Activated naive CD8-positive, alpha-beta T cell treated with anti-CD3 and anti-CD28 coated beads, Interleukin-2, amount 10 ng/mL, durations not matched to agents 7 days and 5 days (primary cell): Measurements from ENCODE around the gene SIGLEC12. TPM values are rescaled to one million over a fixed set of nuclear protein-coding genes. Genes with fewer than 3 reads are reported as not detected.
"Not testable (repeated sequence)": the region's sequence is repeated elsewhere in the genome, so short reads cannot be mapped to it uniquely, and the experiment has no call there.

Experiments
- ATAC-seq: fragments of 150-1000 bp; cut with Tn5 transposase; one replicate; pipeline ENCODE4 v1.10.0; 2021; ENCODE audit warnings: low read depth, moderate library complexity
- POLR2A ChIA-PET: fragments of 350-600 bp; sonication (Branson Sonifier 250); formaldehyde crosslinking; loops from one replicate; lab custom pipeline; 2021; ENCODE audit warnings: antibody characterized with exemption; lab: Charles Lee
- DNase-seq: peaks from one replicate; pipeline ENCODE4 v3.0.0; 2021
- H3K27ac Mint-ChIP-seq: one replicate; pipeline ENCODE4 v1.8.0; 2022; ENCODE audit warnings: mild to moderate bottlenecking, mixed read lengths
- H3K27me3 Mint-ChIP-seq: one replicate; pipeline ENCODE4 v1.8.0; 2022; ENCODE audit warnings: mild to moderate bottlenecking, moderate library complexity, mixed read lengths
- H3K36me3 Mint-ChIP-seq: one replicate; pipeline ENCODE4 v1.8.0; 2021; ENCODE audit warnings: mild to moderate bottlenecking, mixed read lengths
- H3K4me1 Mint-ChIP-seq: one replicate; pipeline ENCODE4 v1.8.0; 2021; ENCODE audit warnings: mixed read lengths
- H3K4me3 Mint-ChIP-seq: one replicate; pipeline ENCODE4 v1.8.0; 2022; ENCODE audit warnings: mild to moderate bottlenecking, moderate library complexity, mixed read lengths
- H3K9me3 Mint-ChIP-seq: one replicate; pipeline ENCODE4 v1.8.0; 2021; ENCODE audit warnings: mixed read lengths
- total RNA-seq, 2 experiments: library from RNA; stranded (reverse); gene quantifications; one replicate each; pipeline ENCODE4 v1.2.3, GENCODE V29; 2021

Gene SIGLEC12
- total RNA-seq, 2 experiments from 2014 or later = 3.7 to 5.3 TPM

DNA sequence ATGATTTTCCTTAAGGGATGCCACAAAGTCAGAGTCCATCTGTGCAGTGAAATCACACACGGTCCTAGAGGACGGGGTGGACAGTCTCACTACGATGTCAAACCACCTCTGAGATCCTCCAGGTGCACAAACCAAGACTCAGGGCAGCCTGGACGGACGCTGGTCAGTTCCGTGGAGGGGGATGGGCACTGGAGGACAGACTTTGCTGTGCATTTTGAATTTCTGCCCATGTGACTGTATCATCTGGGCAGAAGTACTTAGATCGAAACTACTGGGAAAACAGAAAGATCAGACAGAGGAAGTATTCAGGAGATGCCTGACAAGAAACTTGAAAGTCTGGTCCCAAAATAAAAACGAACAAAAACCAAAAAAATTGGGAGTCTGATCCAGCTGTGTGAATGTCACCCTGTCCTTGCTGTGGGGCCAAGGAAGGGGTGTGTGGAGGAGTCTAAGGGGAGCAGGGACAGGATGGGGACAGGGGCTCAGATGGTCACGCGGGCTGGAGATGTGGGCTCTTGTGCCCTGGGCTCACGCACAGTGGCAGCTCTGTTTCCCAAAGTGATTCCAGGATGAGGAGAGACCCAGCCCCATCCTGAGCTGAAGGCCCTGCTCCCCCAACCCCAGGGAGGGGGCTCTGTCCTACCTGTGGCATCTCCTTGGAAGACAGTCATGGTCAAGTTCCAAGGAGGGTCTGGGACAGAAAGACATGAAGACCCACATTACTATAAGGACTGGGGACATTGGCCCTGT, 44.9 kb downstream of the SIGLEC12 start:
- H3K4me3 Mint-ChIP-seq = no peak overlapping the region
- H3K36me3 Mint-ChIP-seq = no peaks in the 10 kb centered on the region
- DNase-seq (no peak), ATAC-seq (no peak)
- POLR2A ChIA-PET = no interaction called here
- H3K9me3 Mint-ChIP-seq = no peaks in the 10 kb centered on the region
- peaks cover 22% of the 10 kb centered on the region for H3K27me3 Mint-ChIP-seq
- H3K27ac Mint-ChIP-seq = no peak overlapping the region
- peaks cover 3% of the 10 kb centered on the region for H3K4me1 Mint-ChIP-seq

DNA sequence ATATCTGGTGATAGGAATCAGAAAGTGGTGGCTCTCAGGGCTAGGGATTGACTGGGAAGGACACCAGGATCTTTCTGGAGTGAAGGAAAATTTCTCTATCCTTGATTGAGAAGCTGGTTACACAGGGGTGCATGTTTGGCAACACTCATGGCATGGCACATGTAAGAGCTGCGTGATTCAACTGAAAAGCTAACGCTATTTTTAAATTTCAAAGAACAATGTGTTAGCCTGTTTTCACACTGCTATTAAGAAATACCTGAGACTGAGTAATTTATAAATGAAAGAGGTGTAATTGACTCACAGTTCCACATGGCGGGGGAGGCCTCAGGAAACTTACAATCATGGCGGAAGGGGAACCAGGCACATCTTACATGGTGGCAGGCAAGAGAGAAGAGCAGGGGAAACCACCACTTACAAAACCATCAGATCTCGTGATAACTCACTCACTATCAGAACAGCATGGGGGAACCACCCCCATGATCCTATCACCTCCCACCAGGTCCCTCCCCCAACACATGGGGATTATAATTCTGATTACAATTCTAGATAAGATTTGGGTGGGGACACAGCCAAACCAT, 50.8 kb downstream of the SIGLEC12 start:
- Mint-ChIP-seq H3K4me1 (peaks cover 18% of the 10 kb centered on the region), H3K27me3 (peaks cover 25% of the 10 kb centered on the region), H3K4me3 (no peak overlapping the region), H3K27ac (no peak overlapping the region), H3K36me3 (no peaks in the 10 kb centered on the region), H3K9me3 (peaks cover 15% of the 10 kb centered on the region)
- POLR2A ChIA-PET = no interaction called here
- DNase-seq (no peak), ATAC-seq (no peak)

DNA sequence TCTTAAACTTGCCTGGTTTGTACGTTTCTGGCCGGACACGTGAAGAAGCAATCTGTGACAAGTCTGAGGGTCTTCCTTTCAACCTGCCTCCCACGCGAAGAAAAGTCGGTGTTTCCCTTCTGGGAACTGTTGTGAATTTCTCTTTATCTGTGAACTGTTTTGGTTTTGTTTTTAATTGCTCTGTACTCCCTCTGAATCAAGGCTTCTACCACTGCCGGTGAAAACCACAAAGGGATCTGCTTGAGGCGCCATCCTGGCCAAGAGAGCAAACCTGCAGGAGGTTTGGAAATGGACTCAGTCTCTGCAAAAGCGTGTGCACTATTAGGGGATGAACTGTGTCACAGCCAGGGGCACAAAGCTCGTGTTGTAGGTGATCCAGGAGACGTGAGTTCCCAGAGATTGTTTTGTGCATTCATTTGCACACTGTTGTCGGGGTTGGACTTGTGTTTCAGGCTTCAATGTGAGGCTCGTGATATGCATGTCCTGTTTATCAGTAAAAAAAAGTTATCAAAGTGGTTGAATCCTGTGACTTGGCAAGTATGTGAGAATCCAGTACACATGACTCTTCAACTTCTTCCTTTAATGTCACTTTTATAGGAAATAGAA, 53.1 kb downstream of the SIGLEC12 start:
- POLR2A ChIA-PET = no interaction called here
- H3K9me3 Mint-ChIP-seq = peaks cover 18% of the 10 kb centered on the region
- peak; percentile 72 for ATAC-seq
- no peak overlapping the region for H3K27ac Mint-ChIP-seq
- DNase-seq = no peak
- H3K4me3 Mint-ChIP-seq = peak overlapping the region; percentile 51
- peaks cover 45% of the 10 kb centered on the region for H3K27me3 Mint-ChIP-seq
- H3K36me3 Mint-ChIP-seq = no peaks in the 10 kb centered on the region
- H3K4me1 Mint-ChIP-seq = peaks cover 18% of the 10 kb centered on the region

DNA sequence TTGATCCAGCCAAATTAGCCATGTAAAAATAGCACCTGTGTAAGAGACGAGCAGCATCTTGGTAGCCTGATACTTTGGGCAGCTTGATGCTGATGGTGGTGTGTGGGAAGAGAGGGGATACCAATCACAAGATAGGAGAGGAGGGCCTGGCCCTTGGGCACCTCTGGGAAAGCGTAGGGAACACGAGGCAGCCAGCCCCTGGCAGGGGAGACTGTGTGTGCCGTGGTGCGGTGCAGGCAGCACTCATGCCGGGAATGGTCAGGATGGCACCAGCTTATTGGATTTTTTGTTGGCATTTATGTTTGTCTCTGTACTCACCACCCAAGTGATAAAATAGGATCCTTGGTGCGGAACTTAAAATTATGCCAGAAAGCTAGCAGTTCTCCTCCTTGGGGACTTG, 53.6 kb downstream of the SIGLEC12 start:
- Mint-ChIP-seq H3K27ac (no peak overlapping the region), H3K9me3 (peaks cover 18% of the 10 kb centered on the region)

DNA sequence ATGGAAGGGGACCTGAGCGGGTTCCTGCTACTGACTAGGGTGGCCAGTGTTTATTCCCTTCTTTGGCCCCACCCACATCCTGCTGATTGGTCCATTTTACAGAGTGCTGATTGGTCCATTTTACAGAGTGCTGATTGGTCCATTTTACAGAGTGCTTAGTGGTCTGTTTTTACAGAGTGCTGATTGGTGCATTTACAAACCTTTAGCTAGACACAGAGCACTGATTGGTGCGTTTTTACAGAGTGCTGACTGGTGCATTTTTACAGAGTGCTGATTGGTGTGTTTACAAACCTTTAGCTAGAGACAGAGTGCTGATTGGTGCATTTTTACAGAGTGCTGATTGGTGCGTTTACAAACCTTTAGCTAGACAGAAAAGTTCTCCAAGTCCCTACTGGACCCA, 54.1 kb downstream of the SIGLEC12 start:
- H3K36me3 Mint-ChIP-seq, ATAC-seq, DNase-seq, POLR2A ChIA-PET, H3K27ac Mint-ChIP-seq: not testable (repeated sequence)
- peaks cover 20% of the 10 kb centered on the region for H3K4me1 Mint-ChIP-seq
- H3K4me3 Mint-ChIP-seq = peak overlapping the region; percentile 51
- H3K27me3 Mint-ChIP-seq = peaks cover 53% of the 10 kb centered on the region
- H3K9me3 Mint-ChIP-seq = peaks cover 18% of the 10 kb centered on the region

More for the DNA sequence above, 53.6 kb downstream of the SIGLEC12 start:
- DNase-seq (no peak), ATAC-seq (no peak)
- Mint-ChIP-seq H3K27me3 (peaks cover 48% of the 10 kb centered on the region), H3K4me3 (peak overlapping the region; percentile 51), H3K36me3 (no peaks in the 10 kb centered on the region), H3K4me1 (peaks cover 18% of the 10 kb centered on the region)
- POLR2A ChIA-PET = no interaction called here

DNA sequence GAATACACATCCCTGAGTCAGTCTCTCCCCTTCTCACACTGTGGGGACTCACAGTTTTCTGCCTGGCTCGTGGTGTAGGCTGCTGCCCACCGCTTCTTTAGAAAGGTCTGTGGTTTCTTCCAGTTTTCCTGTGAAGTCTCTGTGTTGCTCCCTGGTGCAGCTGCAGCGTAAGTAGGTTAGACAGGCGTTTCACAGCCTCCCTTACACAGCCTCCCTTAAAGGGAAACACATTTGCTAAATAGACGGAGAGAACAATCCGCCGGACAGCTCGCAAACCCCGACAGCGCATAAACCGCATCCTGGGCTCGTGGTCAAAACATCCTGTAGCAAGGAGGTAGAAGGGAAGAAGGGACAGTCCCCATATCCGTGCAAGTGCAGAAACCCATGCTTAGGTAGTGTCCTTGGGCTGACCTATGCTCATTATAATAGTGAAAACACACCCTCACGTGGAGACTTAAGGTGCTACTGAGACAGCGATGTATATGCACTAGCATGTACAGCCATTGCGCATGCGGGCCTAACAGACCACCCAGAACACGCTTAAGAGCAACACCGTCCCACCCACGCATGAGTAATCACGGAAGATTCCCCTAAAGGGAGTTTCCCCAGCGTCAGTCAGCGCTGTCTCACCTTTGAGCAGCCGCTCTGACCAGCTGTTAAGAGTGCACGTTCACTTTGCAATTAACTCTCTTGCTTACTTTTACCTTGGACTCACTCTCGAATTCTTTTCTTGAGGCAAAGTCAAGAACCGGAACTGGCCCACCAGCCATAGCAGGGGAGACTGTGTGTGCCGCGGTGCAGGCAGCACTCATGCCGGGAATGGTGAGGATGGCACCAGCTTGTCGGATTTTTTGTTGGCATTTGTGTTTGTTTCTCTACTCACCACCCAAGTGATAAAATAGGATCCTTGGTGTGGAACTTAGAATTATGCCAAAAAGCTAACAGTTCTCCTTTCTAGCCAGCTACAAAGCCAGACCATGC, 59.9 kb downstream of the SIGLEC12 start:
- POLR2A ChIA-PET = interaction anchor here (0.7 to 1.2 kb wide), 5 partner anchors 21 to 77 kb away, joined by 3 to 5 read pairs (median 3); partner anchors contain the start of gene NKG7
- peaks cover 33% of the 10 kb centered on the region for H3K4me1 Mint-ChIP-seq
- peak overlapping the region; percentile 60 for H3K4me3 Mint-ChIP-seq
- ATAC-seq (peak; percentile 94), DNase-seq (peak; percentile 85)
- H3K27me3 Mint-ChIP-seq = peaks cover 69% of the 10 kb centered on the region
- peak overlapping the region; percentile 77 for H3K27ac Mint-ChIP-seq
- H3K9me3 Mint-ChIP-seq = peaks cover 3% of the 10 kb centered on the region
- no peaks in the 10 kb centered on the region for H3K36me3 Mint-ChIP-seq

Other genes starting within 250 kb of the SIGLEC12 start
- gene IGLON5, start 190.2 kb downstream of the SIGLEC12 start, total RNA-seq = under 1 TPM in 1 of 2 experiments, not detected in 1; 0.11 TPM
- under 1 TPM; 0.62 to 0.94 TPM for gene VSIG10L, start 159.7 kb downstream of the SIGLEC12 start, total RNA-seq
- gene ETFB, start 135.4 kb downstream of the SIGLEC12 start, total RNA-seq = 100 to 1,000 TPM; 121 to 124 TPM
- 10 to 100 TPM; 11.6 to 13.4 TPM for gene CLDND2, start 132.8 kb downstream of the SIGLEC12 start, total RNA-seq
- gene NKG7, start 129.1 kb downstream of the SIGLEC12 start, total RNA-seq = 100 to 1,000 TPM; 263 TPM
- gene LIM2, start 113.8 kb downstream of the SIGLEC12 start, total RNA-seq = not detected
- not detected for gene C19orf84, start 111.2 kb downstream of the SIGLEC12 start, total RNA-seq
- under 1 TPM; 0.91 to 0.96 TPM for gene SIGLEC10, start 84.2 kb downstream of the SIGLEC12 start, total RNA-seq
- gene SIGLEC8, start 43.3 kb downstream of the SIGLEC12 start, total RNA-seq = not detected
- not detected for gene CEACAM18, start 23.3 kb downstream of the SIGLEC12 start, total RNA-seq
- not detected for gene SIGLEC6, start 29.9 kb upstream of the SIGLEC12 start, total RNA-seq
- 10 to 100 TPM in 1 of 2 experiments, 1 to 10 TPM in 1; 9.5 to 15.6 TPM for gene ZNF175, start 69.5 kb upstream of the SIGLEC12 start, total RNA-seq
- not detected for gene SIGLEC5, start 128.6 kb upstream of the SIGLEC12 start, total RNA-seq
- under 1 TPM; 0.33 to 0.57 TPM for gene SIGLEC14, start 145.0 kb upstream of the SIGLEC12 start, total RNA-seq
- 1 to 10 TPM; 4.8 TPM for gene SPACA6, start 191.5 kb upstream of the SIGLEC12 start, total RNA-seq
- gene HAS1, start 222.2 kb upstream of the SIGLEC12 start, total RNA-seq = not detected